ENCODE results near the gene COL27A1.
"Not testable (repeated sequence)": the region's sequence is repeated elsewhere in the genome, so short reads cannot be mapped to it uniquely, and the experiment has no call there.

GRCh38 chr9:114325684-114326254 lies 170.4 kb downstream of the COL27A1 start:
- TF ChIP-seq YY1 (IDR thresholded peaks at IDR 0.05; ENCODE audit: insufficient read depth, insufficient read length); ZNF274 (IDR thresholded peaks at IDR 0.05; ENCODE audit: low read depth, low read length): not testable (repeated sequence)

Data from NT2/D1 (cell line).